ENCODE data around the gene AXIN1. TPM values are rescaled to one million over a fixed set of nuclear protein-coding genes. Genes with fewer than 3 reads are reported as not detected.

Gene AXIN1
- total and polyA plus RNA-seq, 2 of the 8 experiments (the other 6 are each of a cell fraction or from before 2014, with no cell fraction given), result 12.5 to 41.9 TPM

GRCh38 chr16:350203-350602, 2.3 kb downstream of the AXIN1 start:
- H2AK5ac ChIP-seq (ENCODE audit: low read depth, low read length), result no peak overlapping the region
- FAIRE-seq (no peak), DNase-seq (ENCODE audit: low read depth in 1 of 2, low spot score in 2 of 2) (no peak)
- H3K79me2 ChIP-seq (ENCODE audit: control insufficient read depth in 1 of 2, insufficient read depth in 2 of 2, low read length in 2 of 2), result peaks cover 11 to 62% of the 10 kb centered on the region in 2 experiments; a peak in 3 of 4 replicates
- no peak overlapping the region for H2BK15ac ChIP-seq (ENCODE audit: low read length)
- H3K4ac ChIP-seq (replicated peaks; ENCODE audit: insufficient read length, low read depth, low read length), result no peak overlapping the region
- no peak for TF ChIP-seq CBX8 (IDR thresholded peaks at IDR 0.05; ENCODE audit: borderline replicate concordance, low read depth, low read length)
- TF ChIP-seq TCF12 (IDR thresholded peaks at IDR 0.05; ENCODE audit: low read depth, low read length), result no peak
- no peak for TF ChIP-seq ATF3 (IDR thresholded peaks at IDR 0.05; ENCODE audit: insufficient read depth, low read depth, low read length)
- no peak for TF ChIP-seq SIN3A (conservative IDR thresholded peaks at IDR 0.05 in 1 of 2, IDR thresholded peaks at IDR 0.05 in 1 of 2; ENCODE audit: low read depth in 1 of 2, low read length in 2 of 2)
- TF ChIP-seq KDM5A (IDR thresholded peaks at IDR 0.05; ENCODE audit: low read length), result no peak
- TF ChIP-seq JUN (IDR thresholded peaks at IDR 0.05; ENCODE audit: low read depth, low read length), result no peak
- no peak for TF ChIP-seq POU5F1 (IDR thresholded peaks at IDR 0.05; ENCODE audit: low read depth, low read length)
- no peak for TF ChIP-seq POLR2A (IDR thresholded peaks at IDR 0.05; ENCODE audit: control extremely low read depth in 1 of 2, low read depth in 2 of 2, low read length in 2 of 2)
- ChIA-PET POLR2A (ENCODE audit: partially characterized antibody) (interaction anchor here (0.8 kb wide), 1 partner anchor 33 kb away, joined by 3 read pairs; no protein-coding TSS in a partner anchor), CTCF (ENCODE audit: partially characterized antibody) (interaction anchor here (1.0 to 1.9 kb wide), 7 partner anchors 12 to 232 kb away, joined by 3 to 6 read pairs (median 4); partner anchors contain the start of gene MRPL28)
- H2BK20ac ChIP-seq (ENCODE audit: low read length), result no peak overlapping the region
- no peak overlapping the region for H2BK120ac ChIP-seq (replicated peaks; ENCODE audit: low read depth, low read length)
- H3K36me3 ChIP-seq (ENCODE audit: control insufficient read depth in 2 of 4, insufficient read depth in 4 of 4, low read length in 3 of 4), result peaks cover 0 to 14% (median 7%) of the 10 kb centered on the region in 4 experiments; a peak in 5 of 8 replicates
- no peak overlapping the region for H4K91ac ChIP-seq (replicated peaks; ENCODE audit: insufficient read length, low read length)
- WGBS, 2 experiments (ENCODE audit: extremely low coverage in 1 of 2, insufficient coverage in 1 of 2, insufficient read length in 1 of 2, insufficient replicate concordance in 2 of 2, low coverage in 1 of 2, low lambda C conversion rate in 2 of 2, missing lambda C conversion rate in 1 of 2), result 92% methylated on average over 8 of the region's 8 CpGs; no CpG with 5 or more reads in 1 of the 2 experiments
- no peak overlapping the region for H3K9ac ChIP-seq (replicated peaks in 1 of 4; ENCODE audit: extremely low read depth in 1 of 4, low read depth in 3 of 4, low read length in 3 of 4)
- no peak overlapping the region for H3K56ac ChIP-seq (replicated peaks; ENCODE audit: insufficient read length, low read depth, low read length)
- H2AFZ ChIP-seq (ENCODE audit: low read length), result no peak overlapping the region
- no peak overlapping the region for H3K4me3 ChIP-seq (ENCODE audit: extremely low read depth in 1 of 4, insufficient read depth in 2 of 4, low read depth in 3 of 4, low read length in 4 of 4)
- peaks cover 27% of the 10 kb centered on the region for H3K79me1 ChIP-seq (ENCODE audit: low read depth, low read length)
- H4K5ac ChIP-seq (ENCODE audit: insufficient read length, low read depth, low read length), result no peak overlapping the region
- H3K27ac ChIP-seq (ENCODE audit: low read depth, low read length), result no peak overlapping the region
- no peak overlapping the region for H3K18ac ChIP-seq (ENCODE audit: extremely low read depth, low read length)
- H2BK5ac ChIP-seq (ENCODE audit: low read depth, low read length), result no peak overlapping the region
- H3K27me3 ChIP-seq (replicated peaks in 1 of 4; ENCODE audit: control insufficient read depth in 3 of 4, extremely low read depth in 1 of 4, insufficient read depth in 3 of 4, low read length in 3 of 4), result no peaks in the 10 kb centered on the region
- peaks cover 7% of the 10 kb centered on the region; the same call in 1 of the 2 replicates for H3K23me2 ChIP-seq (ENCODE audit: low read depth, low read length)
- H3K4me1 ChIP-seq (replicated peaks in 1 of 4; ENCODE audit: control insufficient read depth in 3 of 4, insufficient read depth in 4 of 4, low read length in 3 of 4), result peaks cover 0 to 4% (median 2%) of the 10 kb centered on the region in 4 experiments; a peak in 4 of 7 replicates
- H3K14ac ChIP-seq (ENCODE audit: insufficient read length), result no peak overlapping the region
- H3K9me3 ChIP-seq (ENCODE audit: insufficient read depth in 2 of 2, low read depth in 1 of 2, low read length in 1 of 2), result no peaks in the 10 kb centered on the region
- H2BK12ac ChIP-seq (ENCODE audit: low read depth, low read length), result no peak overlapping the region
- H4K8ac ChIP-seq (ENCODE audit: extremely low read depth, insufficient read depth, low read length), result no peak overlapping the region
- no peak overlapping the region; a peak in 1 of 4 replicates for H3K4me2 ChIP-seq (ENCODE audit: insufficient read depth in 1 of 2, low read depth in 2 of 2, low read length in 2 of 2)
- H4K20me1 ChIP-seq (replicated peaks in 1 of 2; ENCODE audit: control insufficient read depth in 1 of 2, insufficient read depth in 2 of 2, low read length in 2 of 2), result peaks cover 10 to 32% of the 10 kb centered on the region in 2 experiments
- no peak overlapping the region for H3K23ac ChIP-seq (ENCODE audit: insufficient read length)
